Upper lobe of left lung (tissue), 6 donors: Measurements from ENCODE around the gene SNRPA. TPM values are rescaled to one million over a fixed set of nuclear protein-coding genes. Genes with fewer than 3 reads are reported as not detected.

Experiments used
- ATAC-seq, 2 donors: fragments of 200-7000 bp; cut with Tn5 transposase; one replicate each; pipeline ENCODE4 v1.9.1; 2022; ENCODE audit warnings: mild to moderate bottlenecking in 2 of 2, moderate library complexity in 2 of 2; ENCODE audit not compliant: low FRiP score in 2 of 2
- DNase-seq, 2 donors: peaks; one replicate each; pipeline ENCODE4 v3.0.0-alpha.2; 2019 to 2020
- H3K27ac ChIP-seq, 4 donors: fragments of 200-600 bp; sonication (generic); one replicate each; pipeline ENCODE4 v1.5.1; 2016 to 2019
- H3K27me3 ChIP-seq, 4 donors: fragments of 200-600 bp; sonication (generic); one replicate each; pipeline ENCODE4 v1.5.1; 2017 to 2019
- H3K36me3 ChIP-seq, 4 donors: fragments of 200-600 bp; sonication (generic); one replicate each; pipeline ENCODE4 v1.5.1; 2016 to 2019
- H3K4me1 ChIP-seq, 4 donors: fragments of 200-600 bp; sonication (generic); one replicate each; pipeline ENCODE4 v1.5.1; 2018 to 2019
- H3K4me3 ChIP-seq, 4 donors: fragments of 200-600 bp; sonication (generic); one replicate each; pipeline ENCODE4 v1.5.1; 2017 to 2019; ENCODE audit warnings: mild to moderate bottlenecking in 2 of 4, moderate library complexity in 1 of 4
- H3K9me3 ChIP-seq, 4 donors: fragments of 200-600 bp; sonication (generic); one replicate each; pipeline ENCODE4 v1.5.1; 2018 to 2019
- EP300 ChIP-seq, 4 donors: sonication (generic); formaldehyde crosslinking; IDR thresholded peaks; one replicate each; pipeline ENCODE4 v1.5.1; 2017; ENCODE audit warnings: antibody characterized with exemption in 4 of 4, control low read depth in 2 of 4
- POLR2A ChIP-seq, 4 donors: fragments of 450-650 bp; IDR thresholded peaks; one replicate each; pipeline ENCODE4 v1.5.1; 2016 to 2017; ENCODE audit warnings: antibody characterized with exemption in 4 of 4, mild to moderate bottlenecking in 2 of 4
- POLR2AphosphoS5 ChIP-seq, 2 donors: sonication (generic); formaldehyde crosslinking; IDR thresholded peaks; one replicate each; pipeline ENCODE4 v1.5.1; 2017; ENCODE audit warnings: antibody characterized with exemption in 2 of 2
- WGBS, 2 donors: methylation state at CpG; one replicate each; pipeline ENCODE4 v1.1.5; 2017 to 2018; 5-methylcytosine and 5-hydroxymethylcytosine counted together
- total RNA-seq, 6 donors: library from RNA; depleted of rRNA in 4 of 6; stranded (reverse); fragments of >200 nt in 4 of 6; gene quantifications; one replicate each; pipeline versions ENCODE4 v1.1.0 to v1.2.1, GENCODE V29; 2016 to 2021
- TF ChIP-seq, protein P1 (sequence below), 6 experiments: fragments of 450-650 bp in 4 of 6; fragments of 200-600 bp in 2 of 6; sonication (generic) in 2 of 6; IDR thresholded peaks; one replicate each; pipeline ENCODE4 v1.5.1; 2016 to 2019; ENCODE audit warnings: antibody characterized with exemption in 6 of 6
- donor health status: DM: no; HTN: no; CAD: no; lungs with moderate emphysema.
- donor health status: DM: no; HTN: yes; CAD: no; lungs with severe emphysema.

The SNRPA gene
- total RNA-seq, 6 donors from 2014 or later: 32.4 to 90.1 (median 55.3) TPM

GRCh38 chr19:40736661-40737060, 14.3 kb upstream of the SNRPA start:
- 86 to 96% methylated on average over 9 of the region's 9 CpGs for WGBS, 2 donors

DNA sequence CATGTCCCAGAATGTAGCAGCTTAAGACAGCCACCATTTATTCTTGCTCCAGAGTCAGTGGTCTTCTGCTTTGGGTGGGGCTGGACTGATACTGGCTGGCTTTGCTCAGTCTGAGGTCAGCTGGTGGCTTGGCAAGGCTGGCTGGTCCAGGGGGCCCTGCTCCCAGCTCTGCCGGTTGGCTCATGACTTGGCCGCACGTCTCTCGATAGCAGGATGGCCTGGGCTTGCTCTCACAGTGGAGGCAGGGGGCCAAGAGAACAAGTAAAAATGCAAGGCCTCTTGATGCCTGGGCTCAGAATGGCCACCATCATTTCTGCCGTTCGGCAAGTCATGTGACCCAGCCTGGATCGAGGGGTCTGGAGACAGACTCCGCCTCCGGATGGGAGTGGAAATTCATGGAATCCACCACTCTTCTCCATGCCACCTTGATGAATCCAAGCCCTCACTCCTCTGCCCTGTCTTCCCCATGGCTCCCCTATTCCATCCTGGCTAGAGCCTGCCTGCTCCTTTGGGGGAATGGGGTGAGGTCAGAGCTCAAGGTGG, 13.8 kb upstream of the SNRPA start:
- 93% methylated on average over 5 to 9 of the region's 9 CpGs for WGBS, 2 donors
- ATAC-seq (no peak), DNase-seq (peak in 1 of 2 donors; percentile 42)
- H3K27ac ChIP-seq: peak overlapping the region in 2 of 4 donors; percentile 4 to 59
- no peaks in the 10 kb centered on the region for H3K9me3 ChIP-seq
- peaks cover 41 to 96% (median 82%) of the 10 kb centered on the region in 4 donors for H3K36me3 ChIP-seq
- no peak for TF ChIP-seq POLR2A (IDR thresholded peaks at IDR 0.05)
- TF ChIP-seq, protein P1, sequence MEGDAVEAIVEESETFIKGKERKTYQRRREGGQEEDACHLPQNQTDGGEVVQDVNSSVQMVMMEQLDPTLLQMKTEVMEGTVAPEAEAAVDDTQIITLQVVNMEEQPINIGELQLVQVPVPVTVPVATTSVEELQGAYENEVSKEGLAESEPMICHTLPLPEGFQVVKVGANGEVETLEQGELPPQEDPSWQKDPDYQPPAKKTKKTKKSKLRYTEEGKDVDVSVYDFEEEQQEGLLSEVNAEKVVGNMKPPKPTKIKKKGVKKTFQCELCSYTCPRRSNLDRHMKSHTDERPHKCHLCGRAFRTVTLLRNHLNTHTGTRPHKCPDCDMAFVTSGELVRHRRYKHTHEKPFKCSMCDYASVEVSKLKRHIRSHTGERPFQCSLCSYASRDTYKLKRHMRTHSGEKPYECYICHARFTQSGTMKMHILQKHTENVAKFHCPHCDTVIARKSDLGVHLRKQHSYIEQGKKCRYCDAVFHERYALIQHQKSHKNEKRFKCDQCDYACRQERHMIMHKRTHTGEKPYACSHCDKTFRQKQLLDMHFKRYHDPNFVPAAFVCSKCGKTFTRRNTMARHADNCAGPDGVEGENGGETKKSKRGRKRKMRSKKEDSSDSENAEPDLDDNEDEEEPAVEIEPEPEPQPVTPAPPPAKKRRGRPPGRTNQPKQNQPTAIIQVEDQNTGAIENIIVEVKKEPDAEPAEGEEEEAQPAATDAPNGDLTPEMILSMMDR (IDR thresholded peaks at IDR 0.05): no peak
- no peak for TF ChIP-seq EP300 (IDR thresholded peaks at IDR 0.05)
- no peak for TF ChIP-seq POLR2AphosphoS5 (IDR thresholded peaks at IDR 0.05)
- H3K4me1 ChIP-seq: peaks cover 3 to 9% (median 5%) of the 10 kb centered on the region in 4 donors
- no peak overlapping the region for H3K4me3 ChIP-seq
- no peaks in the 10 kb centered on the region for H3K27me3 ChIP-seq

More at GRCh38 chr19:40736661-40737060, 14.3 kb upstream of the SNRPA start:
- DNase-seq (no peak), ATAC-seq (no peak)
- no peak for TF ChIP-seq POLR2AphosphoS5 (IDR thresholded peaks at IDR 0.05)
- TF ChIP-seq EP300 (IDR thresholded peaks at IDR 0.05): no peak
- TF ChIP-seq, protein P1 (IDR thresholded peaks at IDR 0.05): no peak
- TF ChIP-seq POLR2A (IDR thresholded peaks at IDR 0.05): no peak
- no peak overlapping the region for H3K4me3 ChIP-seq
- peak overlapping the region in 2 of 4 donors; percentile 4 to 59 for H3K27ac ChIP-seq
- H3K4me1 ChIP-seq: peaks cover 3 to 9% (median 5%) of the 10 kb centered on the region in 4 donors
- H3K36me3 ChIP-seq: peaks cover 44 to 98% (median 87%) of the 10 kb centered on the region in 4 donors
- H3K9me3 ChIP-seq: no peaks in the 10 kb centered on the region
- H3K27me3 ChIP-seq: no peaks in the 10 kb centered on the region

- WGBS, 2 donors: 86 to 87% methylated on average over 17 to 22 of the region's 22 CpGs
- no peak overlapping the region for H3K4me3 ChIP-seq
- H3K36me3 ChIP-seq: peaks cover 26 to 79% (median 67%) of the 10 kb centered on the region in 4 donors
- H3K9me3 ChIP-seq: no peaks in the 10 kb centered on the region
- H3K27ac ChIP-seq: peak overlapping the region; percentile 41 to 70 (median 54)
- peaks cover 3 to 12% (median 6%) of the 10 kb centered on the region in 4 donors for H3K4me1 ChIP-seq
- ATAC-seq (no peak), DNase-seq (peak in 1 of 2 donors; percentile 75)
- TF ChIP-seq POLR2AphosphoS5 (IDR thresholded peaks at IDR 0.05): no peak
- TF ChIP-seq, protein P1 (IDR thresholded peaks at IDR 0.05): no peak
- no peak for TF ChIP-seq EP300 (IDR thresholded peaks at IDR 0.05)
- TF ChIP-seq POLR2A (IDR thresholded peaks at IDR 0.05): no peak
- no peaks in the 10 kb centered on the region for H3K27me3 ChIP-seq
Measured at GRCh38 chr19:40739030-40739839, 11.8 kb upstream of the SNRPA start.

GRCh38 chr19:40739871-40740703, 10.9 kb upstream of the SNRPA start:
- Histone ChIP-seq H3K27me3 (no peaks in the 10 kb centered on the region), H3K4me1 (peaks cover 3 to 20% (median 10%) of the 10 kb centered on the region in 4 donors), H3K27ac (peak overlapping the region; percentile 46 to 70 (median 58)), H3K9me3 (no peaks in the 10 kb centered on the region), H3K4me3 (no peak overlapping the region), H3K36me3 (peaks cover 23 to 70% (median 59%) of the 10 kb centered on the region in 4 donors)
- 86% methylated on average over 16 of the region's 16 CpGs; no CpG with 5 or more reads in 1 of the 2 donors for WGBS, 2 donors
- TF ChIP-seq, protein P1 (IDR thresholded peaks at IDR 0.05): no peak
- TF ChIP-seq EP300 (IDR thresholded peaks at IDR 0.05) (no peak), POLR2A (IDR thresholded peaks at IDR 0.05) (no peak), POLR2AphosphoS5 (IDR thresholded peaks at IDR 0.05) (no peak)
- peak in 1 of 2 donors; percentile 9 for ATAC-seq
- DNase-seq: peak in 1 of 2 donors; percentile 56
